GM12873 (cell line): Measurements from ENCODE around the gene RHOBTB1.

Experiments used
- TF ChIP-seq, protein P1 (sequence below): IDR thresholded peaks from 2 replicates; pipeline ENCODE4 v1.5.1; 2012; ENCODE audit warnings: low read depth, mild to moderate bottlenecking, moderate library complexity, low read length, control low read depth; ENCODE audit not compliant: insufficient read depth; ENCODE audit errors: missing control alignments

The RHOBTB1 gene

GRCh38 chr10:60848680-60849079 lies 95.3 kb downstream of the RHOBTB1 start:
- TF ChIP-seq, protein P1, sequence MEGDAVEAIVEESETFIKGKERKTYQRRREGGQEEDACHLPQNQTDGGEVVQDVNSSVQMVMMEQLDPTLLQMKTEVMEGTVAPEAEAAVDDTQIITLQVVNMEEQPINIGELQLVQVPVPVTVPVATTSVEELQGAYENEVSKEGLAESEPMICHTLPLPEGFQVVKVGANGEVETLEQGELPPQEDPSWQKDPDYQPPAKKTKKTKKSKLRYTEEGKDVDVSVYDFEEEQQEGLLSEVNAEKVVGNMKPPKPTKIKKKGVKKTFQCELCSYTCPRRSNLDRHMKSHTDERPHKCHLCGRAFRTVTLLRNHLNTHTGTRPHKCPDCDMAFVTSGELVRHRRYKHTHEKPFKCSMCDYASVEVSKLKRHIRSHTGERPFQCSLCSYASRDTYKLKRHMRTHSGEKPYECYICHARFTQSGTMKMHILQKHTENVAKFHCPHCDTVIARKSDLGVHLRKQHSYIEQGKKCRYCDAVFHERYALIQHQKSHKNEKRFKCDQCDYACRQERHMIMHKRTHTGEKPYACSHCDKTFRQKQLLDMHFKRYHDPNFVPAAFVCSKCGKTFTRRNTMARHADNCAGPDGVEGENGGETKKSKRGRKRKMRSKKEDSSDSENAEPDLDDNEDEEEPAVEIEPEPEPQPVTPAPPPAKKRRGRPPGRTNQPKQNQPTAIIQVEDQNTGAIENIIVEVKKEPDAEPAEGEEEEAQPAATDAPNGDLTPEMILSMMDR, result no peak

DNA sequence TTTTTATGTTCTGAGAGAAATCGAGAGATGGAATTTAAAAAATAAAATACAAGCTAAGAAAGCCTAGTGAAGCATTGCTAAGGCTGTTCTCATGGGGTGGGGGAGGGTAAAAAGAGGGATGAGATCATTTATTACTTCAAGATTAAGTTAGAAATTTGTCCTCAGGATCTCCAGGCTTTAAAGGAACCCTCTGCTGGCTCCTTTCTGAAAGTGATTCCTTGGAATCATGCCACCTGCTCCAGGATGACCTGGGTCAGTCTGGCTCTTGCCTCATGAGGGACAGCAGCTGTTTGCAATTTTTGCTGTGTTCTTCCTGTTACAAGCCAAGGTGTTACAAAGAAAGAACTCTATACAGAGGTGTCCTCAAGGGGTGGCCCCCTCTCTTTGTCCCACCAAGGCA lies 95.9 kb downstream of the RHOBTB1 start:
- TF ChIP-seq, protein P1, result no peak

GRCh38 chr10:60846173-60846572 lies 97.8 kb downstream of the RHOBTB1 start:
- TF ChIP-seq, protein P1, result no peak

DNA sequence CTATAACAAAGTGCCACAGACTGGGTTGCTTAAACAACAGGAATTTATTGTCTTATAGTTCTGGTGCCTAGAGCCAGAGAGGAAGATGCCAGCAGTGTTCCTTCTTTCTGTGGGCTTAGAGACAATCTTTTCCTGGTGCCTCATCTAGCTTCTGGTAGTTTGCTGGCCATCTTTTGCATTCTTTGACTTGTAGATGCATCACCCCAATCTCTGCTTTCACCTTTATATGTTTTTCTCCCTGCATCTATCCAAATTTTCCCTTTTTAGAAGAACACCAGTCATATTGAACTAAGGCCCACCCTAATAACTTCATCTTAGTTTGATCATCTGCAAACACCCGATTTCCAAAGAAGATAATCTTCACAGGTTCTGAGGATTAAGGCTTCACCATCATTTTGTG lies 98.9 kb downstream of the RHOBTB1 start:
- TF ChIP-seq, protein P1, result no peak

DNA sequence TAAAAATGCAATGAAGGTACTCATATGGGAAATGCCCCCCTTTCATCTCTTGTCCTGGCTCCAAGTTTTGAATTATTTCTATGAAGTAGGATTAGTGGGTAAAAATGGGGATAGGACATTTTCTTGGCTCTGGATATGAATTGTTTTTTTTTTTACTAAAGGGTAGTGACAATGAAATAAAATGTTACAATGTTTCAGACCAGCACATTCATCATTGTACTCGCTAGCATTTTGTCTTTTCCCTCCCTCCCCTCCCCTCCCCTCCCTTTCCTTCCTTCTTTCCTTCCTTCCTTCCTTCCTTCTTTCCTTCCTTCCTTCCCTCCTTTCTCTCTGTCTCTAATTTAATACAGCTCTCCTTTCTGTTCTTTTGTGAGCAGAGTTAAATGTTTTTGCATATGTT lies 101.3 kb downstream of the RHOBTB1 start:
- TF ChIP-seq, protein P1, result no peak

- TF ChIP-seq, protein P1, result no peak
These were observed 108.9 kb downstream of the RHOBTB1 start for GRCh38 chr10:60835049-60835448.

DNA sequence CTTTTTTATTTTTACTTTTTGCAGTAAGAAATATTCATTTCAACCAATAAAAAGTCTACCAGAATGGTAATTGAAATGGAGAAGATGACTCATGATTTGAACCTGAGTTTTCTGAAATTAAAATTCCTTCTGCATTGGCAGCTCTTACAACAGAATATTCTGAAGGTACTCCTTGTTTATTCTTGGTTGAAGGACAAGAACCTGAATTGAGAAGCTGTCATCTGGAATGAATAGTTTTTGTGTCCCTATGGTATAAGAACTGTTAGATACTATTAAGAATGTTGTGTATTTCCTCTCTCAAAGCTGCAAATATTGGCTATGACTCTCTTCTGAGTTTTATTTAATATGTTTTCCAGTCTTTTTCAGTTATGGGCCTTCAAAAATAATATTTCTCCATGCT lies 109.6 kb downstream of the RHOBTB1 start:
- TF ChIP-seq, protein P1, result no peak
